Astrocyte (in vitro differentiated cells and primary cell): ENCODE data around the gene TMEM45A.

Experiments
- CTCF ChIP-seq: IDR thresholded peaks from 2 replicates; pipeline ENCODE4 v1.5.1; 2011; ENCODE audit warnings: low read depth, mild to moderate bottlenecking, inconsistent platforms, low read length, moderate library complexity; ENCODE audit not compliant: insufficient read depth
- EZH2 ChIP-seq: IDR thresholded peaks from 2 replicates; pipeline ENCODE4 v1.6.1; 2012; ENCODE audit warnings: mild to moderate bottlenecking, low read length, inconsistent platforms; ENCODE audit not compliant: insufficient read depth

DNA sequence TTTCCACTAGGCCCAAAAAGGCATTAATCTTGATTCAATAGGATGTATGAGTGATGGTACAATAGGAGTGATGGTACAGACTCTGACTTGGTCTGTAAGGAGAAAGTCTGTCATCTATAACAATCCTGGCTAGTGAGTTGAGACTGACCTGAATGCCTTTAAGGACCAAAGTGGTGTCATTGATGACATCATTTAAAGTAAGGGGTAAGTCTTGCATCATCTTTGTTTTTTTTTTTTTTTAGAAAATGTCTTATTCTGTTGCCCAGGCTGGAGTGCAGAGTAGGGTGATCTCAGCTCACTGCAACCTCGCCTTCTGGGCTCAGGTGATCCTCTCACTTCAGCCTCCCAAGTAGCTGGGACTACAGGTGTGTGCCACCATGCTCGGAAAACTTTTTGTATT, 5.6 kb upstream of the TMEM45A start:
- TF ChIP-seq CTCF (no peak), EZH2 (no peak)
